ENCODE results near the gene C1QTNF8. TPM values are rescaled to one million over a fixed set of nuclear protein-coding genes. Genes with fewer than 3 reads are reported as not detected.

C1QTNF8 gene
- total RNA-seq, 1 experiment from 2014 or later: not detected

- H2BK12ac ChIP-seq (ENCODE audit: insufficient read length, low read depth, low read length): no peak overlapping the region
- H3K9me3 ChIP-seq (ENCODE audit: control insufficient read depth, low read depth, low read length): no peaks in the 10 kb centered on the region
- H3K27me3 ChIP-seq (ENCODE audit: insufficient read depth, low read length): no peaks in the 10 kb centered on the region
- H2BK5ac ChIP-seq (ENCODE audit: insufficient read length, low read length): no peak overlapping the region
- no peaks in the 10 kb centered on the region for H4K20me1 ChIP-seq (ENCODE audit: control insufficient read depth, insufficient read depth, insufficient read length)
- no peak overlapping the region for H2AK5ac ChIP-seq (ENCODE audit: insufficient read length, low read length)
- no peak overlapping the region for H3K4me2 ChIP-seq (ENCODE audit: insufficient read depth, insufficient read length, low read length)
- no peak overlapping the region for H3K18ac ChIP-seq (ENCODE audit: insufficient read length, low read depth, low read length)
- no peak overlapping the region for H3K56ac ChIP-seq (ENCODE audit: insufficient read length, low read depth, low read length)
- no peaks in the 10 kb centered on the region for H3K4me1 Mint-ChIP-seq
- H3K79me2 ChIP-seq (ENCODE audit: insufficient read depth, low read length): no peaks in the 10 kb centered on the region
- no peak overlapping the region for H2BK20ac ChIP-seq (ENCODE audit: low read depth, low read length, poor library complexity, severe bottlenecking)
- H2AFZ ChIP-seq (ENCODE audit: low read length): no peak overlapping the region
- no peaks in the 10 kb centered on the region for H3K4me1 ChIP-seq (ENCODE audit: insufficient read depth, low read length)
- no peak overlapping the region for H3K14ac ChIP-seq (ENCODE audit: insufficient read depth, low read length)
- no peak overlapping the region for H3K23ac ChIP-seq (ENCODE audit: insufficient read length, low read depth, low read length)
- peaks cover 8% of the 10 kb centered on the region for H3K27me3 Mint-ChIP-seq (ENCODE audit: low read depth)
- H4K91ac ChIP-seq (ENCODE audit: insufficient read length, low read depth, low read length): no peak overlapping the region
- TF ChIP-seq CTCF (conservative IDR thresholded peaks at IDR 0.05): no peak
- H3K27ac Mint-ChIP-seq: peak overlapping the region in 1 of 3 experiments; percentile 3; a peak in 1 of 7 replicates
- 0 out of 7 replicates have a peak, but pooled peaks cover 0 to 11% (median 0%) of the 10 kb centered on the region in 3 experiments for H3K36me3 Mint-ChIP-seq (ENCODE audit: insufficient read depth in 1 of 3, low read depth in 3 of 3)
- H3K4ac ChIP-seq (ENCODE audit: low read depth, low read length): no peak overlapping the region
- no peak overlapping the region for H3K27ac ChIP-seq (ENCODE audit: insufficient read length, low read depth, low read length)
- peaks cover 10 to 11% of the 10 kb centered on the region in 2 experiments; a peak in 4 of 5 replicates for H3K9me3 Mint-ChIP-seq
- no peak overlapping the region for H2BK120ac ChIP-seq (ENCODE audit: low read depth, low read length, poor library complexity, severe bottlenecking)
- no peak overlapping the region; a peak in 1 of 5 replicates for H3K4me3 Mint-ChIP-seq
- no peak overlapping the region for H4K5ac ChIP-seq (ENCODE audit: insufficient read length, low read depth, low read length)
- DNase-seq: no peak
- H3K79me1 ChIP-seq (ENCODE audit: insufficient read depth, low read depth, low read length, poor library complexity, severe bottlenecking): no peaks in the 10 kb centered on the region
- H3K23me2 ChIP-seq (ENCODE audit: insufficient read length, low read depth, low read length, poor library complexity, severe bottlenecking): peaks cover 7% of the 10 kb centered on the region
- no peak overlapping the region for H4K8ac ChIP-seq (replicated peaks; ENCODE audit: insufficient read length, low read depth, low read length)
- no peak overlapping the region for H3T11ph ChIP-seq (ENCODE audit: low read length)
- H3K9ac ChIP-seq (ENCODE audit: extremely low read depth, insufficient read length, low read length): no peak overlapping the region
- no peak overlapping the region for H2BK15ac ChIP-seq (ENCODE audit: low read depth, low read length)
- WGBS (ENCODE audit: extremely low coverage, insufficient read length, low lambda C conversion rate): no CpG with 5 or more reads among the region's 15 CpGs
These were observed 53.8 kb downstream of the C1QTNF8 start for GRCh38 chr16:1042049-1042744.
